Naive B cell (primary cell): Measurements from ENCODE around the gene SLC39A11. TPM values are rescaled to one million over a fixed set of nuclear protein-coding genes. Genes with fewer than 3 reads are reported as not detected.

Experiments used
- ATAC-seq, 2 donors: fragments of 150-1000 bp; cut with Tn5 transposase; 2 replicates each; pipeline ENCODE4 v1.10.0; 2021; ENCODE audit warnings: low read depth in 2 of 2, mild to moderate bottlenecking in 2 of 2, moderate library complexity in 2 of 2
- DNase-seq: peaks from one replicate; pipeline ENCODE4 v3.0.0; 2022
- H3K27ac Mint-ChIP-seq, 6 donors: one replicate each; pipeline ENCODE4 v1.8.0; 2020 to 2022; ENCODE audit warnings: mild to moderate bottlenecking in 6 of 6, mixed read lengths in 6 of 6, moderate library complexity in 5 of 6, inconsistent platforms in 2 of 6
- H3K27me3 Mint-ChIP-seq, 3 donors: one replicate each; pipeline ENCODE4 v1.8.0; 2021 to 2022; ENCODE audit warnings: mixed read lengths in 3 of 3, mild to moderate bottlenecking in 1 of 3
- H3K36me3 Mint-ChIP-seq, 2 donors: one replicate each; pipeline ENCODE4 v1.8.0; 2020 to 2022; ENCODE audit warnings: mixed read lengths in 2 of 2, inconsistent platforms in 1 of 2, mild to moderate bottlenecking in 1 of 2
- H3K4me1 Mint-ChIP-seq, 3 donors: one replicate each; pipeline ENCODE4 v1.8.0; 2020 to 2022; ENCODE audit warnings: mixed read lengths in 3 of 3, inconsistent platforms in 1 of 3, mild to moderate bottlenecking in 1 of 3, moderate library complexity in 1 of 3
- H3K4me3 Mint-ChIP-seq, 8 donors: one replicate each; pipeline ENCODE4 v1.8.0; 2020 to 2022; ENCODE audit warnings: mild to moderate bottlenecking in 8 of 8, mixed read lengths in 8 of 8, moderate library complexity in 8 of 8, inconsistent platforms in 2 of 8
- H3K9me3 Mint-ChIP-seq, 7 donors: one replicate each; pipeline ENCODE4 v1.8.0; 2020 to 2022; ENCODE audit warnings: mixed read lengths in 7 of 7, mild to moderate bottlenecking in 5 of 7, inconsistent platforms in 2 of 7, moderate library complexity in 1 of 7
- polyA plus RNA-seq, 6 donors: library from polyadenylated mRNA; unstranded; fragments of 300-500 nt; fragmentation: Illumina TruSeq; gene quantifications; one replicate each; pipeline ENCODE4 v1.2.3, GENCODE V29; 2021; ENCODE audit warnings: low read depth in 6 of 6

Gene SLC39A11
- polyA plus RNA-seq, 6 donors from 2014 or later, result 8.5 to 15.2 (median 12.1) TPM

DNA sequence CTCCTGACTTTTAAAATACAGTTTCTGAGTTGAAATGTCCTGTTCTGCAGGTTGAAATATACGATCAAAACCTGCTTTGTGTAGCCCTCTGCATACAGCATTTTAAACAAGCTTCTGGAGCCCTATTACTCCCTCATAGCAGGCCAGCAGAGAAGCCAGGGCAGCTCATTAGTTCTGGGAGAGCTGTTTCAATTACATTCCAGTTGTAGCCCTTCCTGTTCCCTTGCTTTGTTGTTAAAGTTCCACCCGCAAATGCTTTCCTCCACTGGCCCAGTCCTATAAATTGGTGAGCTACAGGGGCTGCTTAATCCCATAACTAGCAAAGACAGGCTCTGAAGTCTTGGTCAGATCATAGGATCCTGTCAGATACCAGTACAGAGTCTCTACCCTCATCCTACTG is 162.5 kb downstream of the SLC39A11 start:
- Mint-ChIP-seq H3K4me1 (peaks cover 9 to 14% (median 14%) of the 10 kb centered on the region in 3 donors), H3K27me3 (no peaks in the 10 kb centered on the region), H3K36me3 (peaks cover 3 to 10% of the 10 kb centered on the region in 2 donors), H3K4me3 (no peak overlapping the region), H3K27ac (peak overlapping the region in 1 of 6 donors; percentile 55), H3K9me3 (no peaks in the 10 kb centered on the region)
- ATAC-seq (no peak), DNase-seq (no peak)

DNA sequence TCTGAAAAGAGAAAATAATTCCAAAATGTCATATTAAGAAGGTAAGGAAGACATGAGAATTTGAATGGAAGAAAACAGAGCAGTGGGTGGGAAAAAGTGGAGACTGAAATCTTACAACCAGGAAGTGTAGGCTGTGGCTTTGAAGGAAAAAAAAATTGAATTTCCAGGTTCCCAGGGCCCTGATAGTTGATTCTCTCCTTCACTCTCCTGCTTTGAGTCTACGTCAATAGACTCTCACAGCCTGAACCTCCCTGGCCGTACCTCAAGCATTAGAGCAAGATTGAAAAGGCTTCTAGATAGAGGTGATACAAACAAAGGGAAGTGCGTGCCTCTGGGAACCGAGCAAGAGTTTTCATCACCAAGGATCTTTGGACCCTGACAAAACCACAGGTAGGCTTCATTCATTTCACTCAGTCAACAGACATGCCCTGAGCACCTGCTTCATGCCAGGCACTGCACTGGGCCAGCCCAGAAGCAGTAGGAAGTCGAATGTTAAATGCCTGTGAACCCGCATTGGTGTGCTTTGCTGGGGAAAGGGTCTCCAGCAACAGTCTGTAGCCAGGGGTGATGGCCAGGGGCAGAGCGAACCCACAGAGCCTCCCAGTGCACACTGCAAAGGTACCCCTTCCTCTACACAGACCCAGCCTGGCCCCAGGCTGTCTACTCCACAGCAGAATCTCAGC is 163.9 kb downstream of the SLC39A11 start:
- peaks cover 9 to 14% (median 14%) of the 10 kb centered on the region in 3 donors for H3K4me1 Mint-ChIP-seq

DNA sequence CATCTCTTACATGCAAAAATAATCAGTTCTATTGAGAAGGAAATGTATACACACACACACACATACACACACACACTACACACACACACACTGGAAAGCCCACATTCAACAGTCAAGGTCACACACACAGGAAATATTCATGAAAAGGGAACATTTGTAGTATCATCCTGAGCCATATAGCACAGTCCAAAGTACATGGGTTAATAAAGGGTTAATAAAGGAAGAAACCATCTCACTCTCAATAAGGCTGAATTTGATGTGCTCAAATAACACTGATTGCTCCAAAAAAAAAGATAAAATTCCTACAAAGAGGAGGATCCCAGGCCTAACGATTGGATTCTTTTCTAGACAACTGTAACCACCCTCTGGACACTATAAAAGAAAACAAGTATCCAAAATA is 164.7 kb downstream of the SLC39A11 start:
- Mint-ChIP-seq H3K27ac (peak overlapping the region in 1 of 6 donors; percentile 46), H3K36me3 (peaks cover 8 to 17% of the 10 kb centered on the region in 2 donors), H3K9me3 (peaks cover 0 to 3% (median 0%) of the 10 kb centered on the region in 7 donors), H3K4me1 (peaks cover 12 to 14% (median 14%) of the 10 kb centered on the region in 3 donors), H3K27me3 (no peaks in the 10 kb centered on the region), H3K4me3 (no peak overlapping the region)
- no peak for ATAC-seq
- DNase-seq, result no peak

More for the DNA sequence above, 163.9 kb downstream of the SLC39A11 start:
- Mint-ChIP-seq H3K27me3 (no peaks in the 10 kb centered on the region), H3K27ac (peak overlapping the region in 2 of 6 donors; percentile 19 to 46), H3K36me3 (peaks cover under 1 to 10% of the 10 kb centered on the region in 2 donors), H3K9me3 (no peaks in the 10 kb centered on the region), H3K4me3 (no peak overlapping the region)
- no peak for ATAC-seq
- no peak for DNase-seq

DNA sequence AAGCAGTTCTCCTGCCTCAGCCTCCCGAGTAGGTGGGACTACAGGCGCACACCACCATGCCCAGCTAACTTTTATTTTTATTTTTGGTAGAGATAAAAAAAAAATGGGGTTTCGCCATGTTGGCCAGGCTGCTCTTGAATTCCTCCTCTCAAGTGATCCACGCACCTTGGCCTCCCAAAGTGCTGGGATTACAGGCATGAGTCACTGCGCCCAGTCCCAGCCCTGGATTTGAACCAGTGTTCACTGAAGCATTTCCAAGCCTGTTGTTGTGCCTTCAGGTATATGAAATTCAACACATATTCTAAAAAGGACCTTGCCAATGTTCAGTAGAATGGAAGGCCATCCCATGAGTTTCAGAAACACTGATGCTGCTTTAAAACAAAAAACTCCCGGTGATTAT is 165.3 kb downstream of the SLC39A11 start:
- DNase-seq, result no peak
- peaks cover 0 to 3% (median 0%) of the 10 kb centered on the region in 7 donors for H3K9me3 Mint-ChIP-seq
- no peak for ATAC-seq
- H3K4me1 Mint-ChIP-seq, result peaks cover 14 to 15% (median 14%) of the 10 kb centered on the region in 3 donors
- no peaks in the 10 kb centered on the region for H3K27me3 Mint-ChIP-seq
- H3K36me3 Mint-ChIP-seq, result peaks cover 8 to 17% of the 10 kb centered on the region in 2 donors
- no peak overlapping the region for H3K27ac Mint-ChIP-seq
- H3K4me3 Mint-ChIP-seq, result no peak overlapping the region

GRCh38 chr17:72926171-72926570 is 166.3 kb downstream of the SLC39A11 start:
- no peak overlapping the region for H3K4me3 Mint-ChIP-seq
- no peak overlapping the region for H3K27ac Mint-ChIP-seq
- DNase-seq (no peak), ATAC-seq (no peak)
- peaks cover 8 to 17% of the 10 kb centered on the region in 2 donors for H3K36me3 Mint-ChIP-seq
- no peaks in the 10 kb centered on the region for H3K27me3 Mint-ChIP-seq
- peaks cover 0 to 3% (median 0%) of the 10 kb centered on the region in 7 donors for H3K9me3 Mint-ChIP-seq
- peaks cover 6 to 11% (median 7%) of the 10 kb centered on the region in 3 donors for H3K4me1 Mint-ChIP-seq

- Mint-ChIP-seq H3K4me1 (peaks cover 0 to 7% (median 0%) of the 10 kb centered on the region in 3 donors), H3K27ac (no peak overlapping the region), H3K36me3 (peaks cover 8 to 18% of the 10 kb centered on the region in 2 donors), H3K9me3 (peaks cover 0 to 3% (median 0%) of the 10 kb centered on the region in 7 donors), H3K27me3 (no peaks in the 10 kb centered on the region), H3K4me3 (no peak overlapping the region)
- ATAC-seq (no peak), DNase-seq (no peak)
Measured at GRCh38 chr17:72924196-72924595, 168.3 kb downstream of the SLC39A11 start.

GRCh38 chr17:72922219-72922618 is 170.3 kb downstream of the SLC39A11 start:
- peak overlapping the region in 1 of 6 donors; percentile 57 for H3K27ac Mint-ChIP-seq
- H3K36me3 Mint-ChIP-seq, result peaks cover 12 to 19% of the 10 kb centered on the region in 2 donors
- H3K4me3 Mint-ChIP-seq, result no peak overlapping the region
- H3K4me1 Mint-ChIP-seq, result peaks cover 0 to 7% (median 0%) of the 10 kb centered on the region in 3 donors
- ATAC-seq (no peak), DNase-seq (no peak)
- H3K9me3 Mint-ChIP-seq, result peaks cover 0 to 3% (median 0%) of the 10 kb centered on the region in 7 donors
- H3K27me3 Mint-ChIP-seq, result no peaks in the 10 kb centered on the region

GRCh38 chr17:72921347-72922054 is 171.0 kb downstream of the SLC39A11 start:
- DNase-seq (no peak), ATAC-seq (no peak)
- Mint-ChIP-seq H3K36me3 (peaks cover 19 to 23% of the 10 kb centered on the region in 2 donors), H3K4me3 (no peak overlapping the region), H3K9me3 (peaks cover 0 to 4% (median 0%) of the 10 kb centered on the region in 7 donors), H3K4me1 (peaks cover 0 to 7% (median 4%) of the 10 kb centered on the region in 3 donors), H3K27me3 (no peaks in the 10 kb centered on the region), H3K27ac (peak overlapping the region in 3 of 6 donors; percentile 38 to 89 (median 57))

- no peak for ATAC-seq
- peak overlapping the region in 1 of 6 donors; percentile 6 for H3K27ac Mint-ChIP-seq
- peaks cover 0 to 10% (median 7%) of the 10 kb centered on the region in 3 donors for H3K4me1 Mint-ChIP-seq
- DNase-seq, result no peak
- no peak overlapping the region for H3K4me3 Mint-ChIP-seq
- H3K9me3 Mint-ChIP-seq, result peaks cover 0 to 4% (median 0%) of the 10 kb centered on the region in 7 donors
- H3K27me3 Mint-ChIP-seq, result no peaks in the 10 kb centered on the region
- H3K36me3 Mint-ChIP-seq, result peaks cover 19 to 22% of the 10 kb centered on the region in 2 donors
Measured at GRCh38 chr17:72920513-72920912, 172.0 kb downstream of the SLC39A11 start.

DNA sequence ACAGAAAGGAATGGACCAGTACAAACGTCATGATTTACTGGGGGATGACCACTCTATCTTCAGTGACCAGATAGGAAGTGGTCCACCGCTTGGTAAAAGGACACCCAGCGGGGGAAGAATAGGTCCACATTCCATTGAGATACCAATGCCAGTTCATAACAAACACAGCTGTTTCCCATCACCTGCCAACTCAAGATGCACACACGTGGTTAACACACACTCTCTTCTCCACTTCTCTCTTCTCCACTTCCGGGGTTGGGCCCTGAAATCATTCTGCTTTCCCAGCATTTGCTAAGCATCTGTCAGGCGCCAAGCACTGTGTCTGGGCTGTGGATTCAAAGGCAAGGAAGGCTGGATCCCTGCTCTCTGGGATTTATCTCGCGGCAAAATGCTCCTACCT is 175.5 kb downstream of the SLC39A11 start:
- ATAC-seq (no peak), DNase-seq (no peak)
- peaks cover 0 to 4% (median 0%) of the 10 kb centered on the region in 7 donors for H3K9me3 Mint-ChIP-seq
- peaks cover 12 to 17% of the 10 kb centered on the region in 2 donors for H3K36me3 Mint-ChIP-seq
- H3K4me1 Mint-ChIP-seq, result peaks cover 0 to 14% (median 0%) of the 10 kb centered on the region in 3 donors
- no peak overlapping the region for H3K27ac Mint-ChIP-seq
- H3K27me3 Mint-ChIP-seq, result no peaks in the 10 kb centered on the region
- H3K4me3 Mint-ChIP-seq, result peak overlapping the region in 1 of 8 donors; percentile 31

DNA sequence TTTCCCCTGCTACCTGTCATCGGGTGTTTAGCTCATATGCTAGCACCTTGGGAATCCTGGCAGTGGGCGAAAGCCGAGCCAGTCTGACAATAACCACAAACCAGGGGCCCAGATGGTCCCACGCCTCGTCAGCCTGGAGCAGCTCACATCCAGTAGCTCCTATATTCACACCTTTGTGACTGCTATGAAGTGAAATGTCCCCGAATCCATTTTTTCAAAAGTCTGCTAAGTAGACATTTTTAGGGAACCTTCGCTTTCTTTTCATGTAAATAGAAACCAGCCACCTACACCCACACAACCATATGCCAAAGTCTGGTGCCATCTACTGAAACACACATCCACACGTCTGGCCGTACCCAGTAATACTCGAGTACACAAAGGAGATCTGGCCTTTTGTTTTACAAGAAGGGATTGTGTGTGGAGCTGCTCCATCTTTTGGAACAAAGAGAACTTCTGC is 176.8 kb downstream of the SLC39A11 start:
- H3K9me3 Mint-ChIP-seq, result peaks cover 0 to 4% (median 0%) of the 10 kb centered on the region in 7 donors
- peaks cover 0 to 14% (median 0%) of the 10 kb centered on the region in 3 donors for H3K4me1 Mint-ChIP-seq
- no peak overlapping the region for H3K4me3 Mint-ChIP-seq
- DNase-seq (no peak), ATAC-seq (no peak)
- no peak overlapping the region for H3K27ac Mint-ChIP-seq
- H3K36me3 Mint-ChIP-seq, result peaks cover 12 to 17% of the 10 kb centered on the region in 2 donors
- no peaks in the 10 kb centered on the region for H3K27me3 Mint-ChIP-seq

- DNase-seq (no peak), ATAC-seq (no peak)
- peaks cover 15 to 17% of the 10 kb centered on the region in 2 donors for H3K36me3 Mint-ChIP-seq
- H3K4me1 Mint-ChIP-seq, result peaks cover 0 to 14% (median 0%) of the 10 kb centered on the region in 3 donors
- H3K27me3 Mint-ChIP-seq, result no peaks in the 10 kb centered on the region
- H3K27ac Mint-ChIP-seq, result peak overlapping the region in 1 of 6 donors; percentile 63
- H3K9me3 Mint-ChIP-seq, result peaks cover 0 to 4% (median 0%) of the 10 kb centered on the region in 7 donors
- no peak overlapping the region for H3K4me3 Mint-ChIP-seq
Measured at GRCh38 chr17:72913142-72913682, 179.3 kb downstream of the SLC39A11 start.

DNA sequence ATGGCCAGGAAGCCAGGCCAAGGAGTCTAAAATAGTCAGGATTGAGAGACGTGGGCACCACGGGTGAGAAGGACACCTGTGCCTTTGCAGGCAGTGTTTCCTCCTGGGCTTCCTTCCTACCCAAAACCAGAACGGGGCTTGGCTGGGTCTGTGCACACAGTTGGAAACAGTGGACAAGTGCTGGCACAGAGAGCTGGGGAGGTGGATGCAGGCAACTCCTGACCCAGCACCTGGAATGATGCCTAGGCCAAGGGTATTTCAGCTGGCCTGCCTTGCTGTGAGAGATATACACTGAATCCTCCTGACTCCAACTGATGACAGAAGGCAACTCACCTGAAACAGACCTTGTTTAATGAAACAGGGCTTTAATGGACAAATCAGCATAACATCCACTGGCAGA is 186.2 kb downstream of the SLC39A11 start:
- peaks cover 3 to 6% (median 4%) of the 10 kb centered on the region in 3 donors for H3K4me1 Mint-ChIP-seq
- H3K27ac Mint-ChIP-seq, result peak overlapping the region in 1 of 6 donors; percentile 78
- H3K4me3 Mint-ChIP-seq, result no peak overlapping the region
- H3K9me3 Mint-ChIP-seq, result peaks cover 0 to 4% (median 0%) of the 10 kb centered on the region in 7 donors
- DNase-seq (no peak), ATAC-seq (no peak)
- peaks cover 8 to 16% of the 10 kb centered on the region in 2 donors for H3K36me3 Mint-ChIP-seq
- no peaks in the 10 kb centered on the region for H3K27me3 Mint-ChIP-seq
